ENCODE measurements around the gene LGALS7. TPM values are rescaled to one million over a fixed set of nuclear protein-coding genes. Genes with fewer than 3 reads are reported as not detected.
"Not testable (repeated sequence)": the region's sequence is repeated elsewhere in the genome, so short reads cannot be mapped to it uniquely, and the experiment has no call there.

Gene LGALS7
- total and polyA plus RNA-seq, 2 donors, result 1.4 TPM; not detected in 1

DNA sequence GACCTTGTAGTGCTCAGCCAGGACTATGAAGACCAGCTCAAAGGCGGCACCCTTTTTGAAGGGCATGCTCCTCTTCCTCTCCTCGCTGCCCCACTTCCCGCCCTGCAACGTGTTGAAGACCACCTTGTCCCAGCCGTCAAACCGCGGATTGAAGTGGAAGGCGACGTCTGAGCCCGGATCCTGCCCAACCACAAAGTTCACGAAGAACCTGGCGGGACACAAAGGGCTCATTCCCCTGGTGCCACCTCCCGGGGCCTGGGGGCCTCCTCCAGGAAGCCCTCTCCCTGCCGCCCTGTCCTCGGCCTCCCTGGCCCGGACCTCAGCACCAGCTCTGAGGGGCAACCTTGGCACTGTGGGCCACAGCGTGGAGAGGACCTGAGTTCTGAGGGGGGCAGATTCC, 35.4 kb upstream of the LGALS7 start:
- Histone ChIP-seq H3K4me3 (ENCODE audit: low read depth, low read length) (no peak overlapping the region), H3K36me3 (ENCODE audit: insufficient read depth) (no peaks in the 10 kb centered on the region), H3K27ac (ENCODE audit: low read depth) (no peak overlapping the region), H3K4me1 (ENCODE audit: insufficient read depth) (no peaks in the 10 kb centered on the region)
- WGBS, result 95% methylated on average over 17 of the region's 17 CpGs
- DNase-seq (ENCODE audit: extremely low spot score), result no peak

DNA sequence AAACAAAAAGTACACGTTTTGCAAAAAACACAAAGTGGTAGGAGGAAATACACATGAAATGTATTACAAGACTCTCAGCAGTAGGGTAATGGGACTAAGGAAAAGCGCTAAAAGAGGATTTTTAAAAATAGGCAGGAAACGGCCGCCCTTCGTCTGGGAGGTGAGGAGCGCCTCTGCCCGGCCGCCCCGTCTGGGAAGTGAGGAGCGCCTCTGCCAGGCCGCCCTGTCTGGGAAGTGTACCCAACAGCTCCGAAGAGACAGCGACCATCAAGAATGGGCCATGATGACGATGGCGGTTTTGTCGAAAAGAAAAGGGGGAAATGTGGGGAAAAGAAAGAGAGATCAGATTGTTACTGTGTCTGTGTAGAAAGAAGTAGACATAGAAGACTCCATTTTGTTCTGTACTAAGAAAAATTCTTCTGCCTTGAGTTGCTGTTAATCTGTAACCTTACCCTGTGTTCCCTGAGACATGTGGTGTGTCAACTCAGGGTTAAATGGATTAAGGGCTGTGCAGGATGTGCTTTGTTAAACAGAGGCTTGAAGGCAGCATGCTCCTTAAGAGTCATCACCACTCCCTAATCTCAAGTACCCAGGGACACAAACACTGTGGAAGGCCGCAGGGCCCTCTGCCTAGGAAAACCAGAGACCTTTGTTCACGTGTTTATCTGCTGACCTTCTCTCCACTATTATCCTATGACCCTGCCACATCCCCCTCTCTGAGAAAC, 34.2 kb upstream of the LGALS7 start:
- H3K4me3 ChIP-seq (ENCODE audit: low read depth, low read length); H3K4me1 ChIP-seq (ENCODE audit: insufficient read depth); DNase-seq (ENCODE audit: extremely low spot score); H3K27ac ChIP-seq (ENCODE audit: low read depth); H3K36me3 ChIP-seq (ENCODE audit: insufficient read depth): not testable (repeated sequence)
- WGBS, result 75% methylated on average over 13 of the region's 18 CpGs

DNA sequence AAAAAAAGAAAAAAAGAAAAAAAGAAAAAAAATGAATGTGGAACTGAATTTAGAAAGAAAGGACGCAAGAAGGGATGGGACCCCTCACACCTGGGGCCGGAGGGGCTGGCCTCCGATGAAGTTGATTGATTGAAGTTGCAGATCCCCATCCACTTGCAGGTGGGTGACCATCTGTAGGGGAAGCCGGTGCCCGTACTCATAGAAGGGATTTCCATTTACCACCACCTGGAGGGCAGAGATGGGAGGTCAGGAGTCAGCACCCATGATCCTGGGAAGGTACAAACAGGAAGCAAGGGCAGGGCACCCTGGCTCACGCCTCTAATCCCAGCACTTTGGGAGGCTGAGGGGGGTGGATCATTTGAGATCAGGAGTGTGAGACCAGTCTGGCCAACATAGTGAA, 33.1 kb upstream of the LGALS7 start:
- DNase-seq (ENCODE audit: extremely low spot score), result no peak
- WGBS, result 93% methylated on average over 6 of the region's 6 CpGs
- Histone ChIP-seq H3K4me3 (ENCODE audit: low read depth, low read length) (no peak overlapping the region), H3K4me1 (ENCODE audit: insufficient read depth) (no peaks in the 10 kb centered on the region), H3K36me3 (ENCODE audit: insufficient read depth) (no peaks in the 10 kb centered on the region), H3K27ac (ENCODE audit: low read depth) (no peak overlapping the region)

DNA sequence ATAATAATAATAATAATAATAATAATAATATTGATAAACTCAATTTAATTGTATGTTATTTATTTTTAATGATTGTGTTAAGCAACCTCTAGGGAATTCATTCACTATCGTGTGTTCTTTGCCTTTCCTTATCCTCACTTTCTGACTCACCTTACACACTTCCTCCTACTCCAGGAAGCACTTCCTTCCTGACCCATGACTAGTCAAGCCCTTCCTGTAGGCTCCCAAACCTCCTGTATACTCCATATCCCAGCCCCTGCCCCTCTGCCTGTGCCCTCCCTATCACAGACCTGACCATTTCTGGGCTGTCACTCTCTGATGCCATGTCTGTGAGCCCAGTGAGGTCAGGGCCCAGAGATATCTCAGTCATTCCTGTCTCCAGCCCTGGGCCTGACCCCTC, 31.9 kb upstream of the LGALS7 start:
- no peaks in the 10 kb centered on the region for H3K36me3 ChIP-seq (ENCODE audit: insufficient read depth)
- H3K4me3 ChIP-seq (ENCODE audit: low read depth, low read length), result no peak overlapping the region
- H3K4me1 ChIP-seq (ENCODE audit: insufficient read depth), result no peaks in the 10 kb centered on the region
- H3K27ac ChIP-seq (ENCODE audit: low read depth), result no peak overlapping the region
- WGBS, result 75% methylated on average over 1 of the region's 1 CpG
- no peak for DNase-seq (ENCODE audit: extremely low spot score)

DNA sequence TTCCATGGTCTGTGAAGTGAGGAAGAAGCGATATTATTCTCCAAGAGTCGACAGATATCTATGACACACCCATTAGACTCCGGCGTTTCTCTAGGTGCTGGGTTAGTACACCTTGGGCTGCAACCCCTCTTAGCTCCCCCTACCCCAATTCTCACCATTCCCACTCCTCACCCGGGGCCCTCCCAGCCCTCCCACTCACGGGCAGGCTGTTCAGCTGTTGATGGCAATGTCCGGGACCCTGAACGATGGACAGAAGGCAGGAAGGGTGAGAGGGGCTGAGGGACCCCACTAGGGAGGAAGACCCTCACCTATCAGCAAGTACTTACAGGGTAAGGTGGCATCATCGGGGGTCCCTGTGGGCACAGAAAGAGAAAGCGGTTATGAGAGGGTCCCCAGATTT, 30.2 kb upstream of the LGALS7 start:
- no peak for DNase-seq (ENCODE audit: extremely low spot score)
- Histone ChIP-seq H3K36me3 (ENCODE audit: insufficient read depth) (no peaks in the 10 kb centered on the region), H3K4me3 (ENCODE audit: low read depth, low read length) (no peak overlapping the region), H3K27ac (ENCODE audit: low read depth) (no peak overlapping the region), H3K4me1 (ENCODE audit: insufficient read depth) (no peaks in the 10 kb centered on the region)
- 90% methylated on average over 10 of the region's 10 CpGs for WGBS

DNA sequence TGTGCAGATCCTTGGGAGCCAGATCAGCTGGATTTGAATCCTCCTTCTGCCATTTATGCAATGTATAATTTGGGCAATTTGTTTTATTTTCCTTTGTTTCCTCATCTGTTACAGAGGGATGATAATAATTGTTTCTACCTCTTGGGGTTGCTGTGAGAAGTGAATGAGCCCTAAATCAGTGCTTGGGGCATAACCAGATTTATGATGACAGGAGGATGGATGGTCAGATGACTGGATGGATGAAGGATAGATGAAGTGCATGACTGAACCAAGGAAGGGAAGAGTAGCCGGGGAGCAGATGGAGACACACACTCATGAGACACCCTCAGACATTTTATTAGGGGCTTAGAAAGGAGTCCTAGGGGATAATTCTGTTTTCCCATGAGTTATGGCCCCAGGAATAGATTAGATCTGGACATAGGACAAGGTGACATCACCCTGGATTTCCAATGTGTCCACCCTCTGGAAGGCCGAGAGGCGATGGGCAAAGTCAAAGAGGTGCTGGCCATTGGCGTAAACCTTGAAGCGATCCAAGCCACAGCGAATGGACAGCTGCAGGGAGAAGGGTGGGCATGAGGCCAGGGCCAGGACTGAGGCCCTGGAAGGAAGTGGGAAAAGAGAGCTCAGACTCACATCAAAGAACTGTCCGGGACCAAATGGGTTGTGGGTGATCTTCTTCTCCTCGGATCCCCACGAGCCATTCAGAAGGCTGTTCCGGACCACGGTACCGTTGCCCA, 28.2 kb upstream of the LGALS7 start:
- no peak overlapping the region for H3K27ac ChIP-seq (ENCODE audit: low read depth)
- WGBS, result 90% methylated on average over 12 of the region's 12 CpGs
- H3K36me3 ChIP-seq (ENCODE audit: insufficient read depth), result no peaks in the 10 kb centered on the region
- no peak for DNase-seq (ENCODE audit: extremely low spot score)
- H3K4me1 ChIP-seq (ENCODE audit: insufficient read depth), result no peaks in the 10 kb centered on the region
- no peak overlapping the region for H3K4me3 ChIP-seq (ENCODE audit: low read depth, low read length)

DNA sequence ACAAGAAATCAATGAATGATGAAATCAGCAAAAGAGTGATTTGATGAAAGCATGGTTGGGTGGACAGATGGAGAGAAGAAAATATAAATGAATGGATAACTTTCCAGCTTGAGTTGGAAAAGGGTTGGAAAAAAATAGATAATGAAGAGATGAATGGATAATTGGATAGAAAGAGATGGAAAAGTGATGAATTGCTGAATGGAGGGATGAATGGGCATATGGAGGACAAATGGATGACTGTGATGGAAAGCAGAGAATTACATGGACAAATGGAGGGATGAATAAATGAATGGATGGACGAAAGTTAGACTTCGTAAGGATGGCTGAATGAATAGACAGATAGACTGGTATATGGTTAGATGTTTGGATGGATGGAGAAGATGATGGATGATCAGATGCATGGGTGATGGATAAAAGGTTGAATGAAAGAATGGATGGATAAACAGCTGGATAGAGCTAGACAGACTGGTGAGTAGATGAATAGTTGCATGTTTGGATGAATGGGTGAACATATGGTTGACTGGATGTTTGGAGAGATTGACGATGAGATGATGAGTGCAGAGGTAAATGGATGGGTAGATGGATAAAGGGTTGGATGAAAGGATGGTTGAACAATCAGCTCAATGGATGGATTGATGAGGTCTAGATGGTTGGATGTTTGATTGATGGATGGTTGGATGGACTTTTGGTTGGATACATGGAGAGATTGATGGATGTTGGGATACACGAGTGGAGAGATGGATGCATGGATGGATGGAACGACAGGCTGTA, 27.4 kb upstream of the LGALS7 start:
- no peak overlapping the region for H3K4me3 ChIP-seq (ENCODE audit: low read depth, low read length)
- H3K4me1 ChIP-seq (ENCODE audit: insufficient read depth), result no peaks in the 10 kb centered on the region
- no peaks in the 10 kb centered on the region for H3K36me3 ChIP-seq (ENCODE audit: insufficient read depth)
- DNase-seq (ENCODE audit: extremely low spot score), result no peak
- H3K27ac ChIP-seq (ENCODE audit: low read depth), result no peak overlapping the region
- WGBS, result 91% methylated on average over 5 of the region's 5 CpGs

DNA sequence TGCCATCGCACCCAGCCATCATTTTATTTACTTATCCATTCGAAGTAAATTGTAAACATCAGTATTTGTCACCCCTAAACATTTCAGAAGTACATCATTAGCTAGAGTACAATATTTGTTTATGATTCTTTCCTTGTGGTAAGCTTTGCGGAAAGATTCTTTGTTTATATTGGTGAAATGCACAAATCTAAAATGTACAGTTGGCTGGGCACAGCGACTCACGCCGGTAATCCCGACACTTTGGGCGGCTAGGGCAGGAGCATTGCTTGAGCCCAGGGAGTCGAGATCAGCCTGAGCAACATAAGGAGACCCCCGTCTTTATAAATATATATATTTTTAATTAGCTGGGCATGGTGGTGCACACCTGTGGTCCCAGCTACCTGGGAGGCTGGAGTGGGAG, 25.8 kb upstream of the LGALS7 start:
- DNase-seq (ENCODE audit: extremely low spot score), result no peak
- Histone ChIP-seq H3K4me3 (ENCODE audit: low read depth, low read length) (no peak overlapping the region), H3K36me3 (ENCODE audit: insufficient read depth) (no peaks in the 10 kb centered on the region), H3K4me1 (ENCODE audit: insufficient read depth) (no peaks in the 10 kb centered on the region), H3K27ac (ENCODE audit: low read depth) (no peak overlapping the region)
- WGBS, result 73% methylated on average over 10 of the region's 10 CpGs

DNA sequence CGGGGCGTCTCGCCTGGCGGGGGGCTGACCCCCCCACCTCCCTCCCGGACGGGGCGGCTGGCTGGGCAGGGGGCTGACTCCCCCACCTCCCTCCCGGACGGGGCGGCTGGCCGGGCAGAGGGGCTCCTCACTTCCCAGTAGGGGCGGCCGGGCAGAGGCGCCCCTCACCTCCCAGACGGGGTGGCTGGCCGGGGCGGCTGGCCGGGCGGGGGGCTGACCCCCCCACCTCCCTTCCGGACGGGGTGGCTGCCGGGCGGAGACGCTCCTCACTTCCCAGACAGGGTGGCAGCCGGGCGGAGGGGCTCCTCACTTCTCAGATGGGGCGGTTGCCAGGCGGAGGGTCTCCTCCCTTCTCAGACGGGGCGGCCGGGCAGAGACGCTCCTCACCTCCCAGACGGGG, 24.5 kb upstream of the LGALS7 start:
- not testable (repeated sequence) for H3K27ac ChIP-seq (ENCODE audit: low read depth); H3K4me1 ChIP-seq (ENCODE audit: insufficient read depth); H3K4me3 ChIP-seq (ENCODE audit: low read depth, low read length); H3K36me3 ChIP-seq (ENCODE audit: insufficient read depth); DNase-seq (ENCODE audit: extremely low spot score)
- 85% methylated on average over 29 of the region's 33 CpGs for WGBS

DNA sequence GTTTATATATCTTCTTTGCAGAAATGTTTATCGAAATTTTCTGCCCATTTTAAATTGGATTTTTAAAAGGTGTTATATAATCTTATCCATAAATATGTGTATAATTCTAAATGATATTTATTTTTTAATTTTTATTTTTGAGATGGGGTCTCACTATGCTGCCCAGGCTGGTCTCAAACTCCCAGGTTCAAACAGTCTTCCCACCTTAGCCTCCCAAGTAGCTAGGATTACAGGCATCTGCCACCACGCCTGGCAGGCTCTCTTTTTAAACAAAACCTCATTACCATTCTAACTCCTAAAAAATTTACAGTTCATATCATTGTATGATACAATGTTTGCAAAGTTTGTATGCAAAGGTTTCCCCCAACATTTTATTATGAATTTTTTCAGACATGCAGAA, 22.8 kb upstream of the LGALS7 start:
- 86% methylated on average over 2 of the region's 2 CpGs for WGBS
- no peaks in the 10 kb centered on the region for H3K36me3 ChIP-seq (ENCODE audit: insufficient read depth)
- H3K4me1 ChIP-seq (ENCODE audit: insufficient read depth), result no peaks in the 10 kb centered on the region
- no peak overlapping the region for H3K4me3 ChIP-seq (ENCODE audit: low read depth, low read length)
- DNase-seq (ENCODE audit: extremely low spot score), result no peak
- H3K27ac ChIP-seq (ENCODE audit: low read depth), result no peak overlapping the region

DNA sequence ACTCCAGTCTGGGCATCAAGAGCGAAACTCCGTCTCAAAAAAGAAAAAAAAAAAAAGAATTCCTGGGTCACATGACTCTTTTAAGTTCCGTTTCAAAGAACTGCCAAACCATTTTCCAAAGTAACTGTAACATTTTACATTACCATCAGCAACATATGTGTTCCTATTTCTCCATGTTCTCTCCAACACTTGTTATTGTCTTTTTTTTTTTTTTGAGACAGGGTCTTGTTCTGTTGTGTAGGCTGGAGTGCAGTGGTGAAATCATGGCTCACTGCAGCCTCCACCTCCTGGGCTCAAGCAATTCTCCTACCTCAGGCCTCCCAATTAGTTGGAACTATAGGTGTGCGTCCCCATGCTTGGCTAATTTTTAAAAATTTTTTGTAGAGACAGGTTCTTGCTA, 22.2 kb upstream of the LGALS7 start:
- 89% methylated on average over 4 of the region's 4 CpGs for WGBS
- Histone ChIP-seq H3K27ac (ENCODE audit: low read depth) (no peak overlapping the region), H3K36me3 (ENCODE audit: insufficient read depth) (no peaks in the 10 kb centered on the region), H3K4me3 (ENCODE audit: low read depth, low read length) (no peak overlapping the region), H3K4me1 (ENCODE audit: insufficient read depth) (no peaks in the 10 kb centered on the region)
- DNase-seq (ENCODE audit: extremely low spot score), result no peak

DNA sequence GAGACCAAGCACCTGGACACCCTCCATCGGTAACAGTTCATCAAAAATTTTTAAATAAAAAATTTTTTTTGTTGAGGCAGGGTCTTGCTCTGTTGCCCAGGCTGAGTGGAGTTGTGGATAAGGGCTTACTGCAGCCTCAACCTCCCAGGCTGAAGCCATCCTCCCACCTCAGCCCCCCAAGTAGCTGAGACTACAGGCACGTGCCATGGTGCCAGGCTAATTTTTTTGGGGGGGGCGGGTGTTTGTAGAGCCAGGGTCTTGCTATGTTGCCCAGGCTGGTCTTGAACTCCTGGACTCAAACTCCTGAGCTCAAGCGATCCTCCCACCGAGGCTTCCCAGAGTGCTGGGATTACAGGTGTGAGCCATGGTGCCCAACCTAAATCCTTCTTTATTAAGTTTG, 20.4 kb upstream of the LGALS7 start:
- H3K36me3 ChIP-seq (ENCODE audit: insufficient read depth), result no peaks in the 10 kb centered on the region
- whole genome bisulfite sequencing, result 89% methylated on average over 5 of the region's 5 CpGs
- H3K27ac ChIP-seq (ENCODE audit: low read depth), result no peak overlapping the region
- H3K4me3 ChIP-seq (ENCODE audit: low read depth, low read length), result no peak overlapping the region
- no peak for DNase-seq (ENCODE audit: extremely low spot score)
- no peaks in the 10 kb centered on the region for H3K4me1 ChIP-seq (ENCODE audit: insufficient read depth)

DNA sequence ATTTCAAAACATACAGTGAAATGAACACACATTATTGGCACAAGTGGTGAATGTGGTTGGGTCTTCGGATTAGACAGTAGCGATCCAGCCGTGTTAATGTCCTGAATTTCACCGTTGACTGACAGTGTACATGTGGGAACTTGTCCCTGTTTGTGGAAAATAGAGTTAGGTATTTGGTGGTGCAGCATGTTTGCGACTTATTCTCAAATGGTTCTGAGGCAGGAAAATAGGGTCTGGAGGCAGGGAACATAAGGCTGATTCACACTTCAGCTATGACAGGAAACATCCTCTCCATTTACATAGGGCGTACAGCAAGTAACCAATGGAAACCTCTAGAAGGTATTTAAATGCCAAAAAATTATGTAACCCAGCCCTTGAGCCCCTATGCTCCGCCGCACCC, 19.9 kb upstream of the LGALS7 start:
- no peak overlapping the region for H3K27ac ChIP-seq (ENCODE audit: low read depth)

More for the DNA sequence above, 19.9 kb upstream of the LGALS7 start:
- H3K4me3 ChIP-seq (ENCODE audit: low read depth, low read length), result no peak overlapping the region
- no peaks in the 10 kb centered on the region for H3K36me3 ChIP-seq (ENCODE audit: insufficient read depth)
- H3K4me1 ChIP-seq (ENCODE audit: insufficient read depth), result no peaks in the 10 kb centered on the region
- WGBS, result 62% methylated on average over 8 of the region's 8 CpGs
- no peak for DNase-seq (ENCODE audit: extremely low spot score)
